Mesodermal cell (in vitro differentiated cells): ENCODE measurements around the gene MYCN.

Experiments used
- H3K27ac ChIP-seq: 2 replicates; pipeline ENCODE4 v1.7.0; 2013; ENCODE audit warnings: mild to moderate bottlenecking, low read depth, low read length, moderate library complexity; ENCODE audit not compliant: severe bottlenecking
- H3K36me3 ChIP-seq: 2 replicates; pipeline ENCODE4 v1.7.1; 2013; ENCODE audit warnings: mild to moderate bottlenecking, low read length, moderate library complexity; ENCODE audit not compliant: control insufficient read depth, insufficient read depth
- H3K4me1 ChIP-seq: one replicate; pipeline ENCODE4 v1.7.1; 2013; ENCODE audit warnings: mild to moderate bottlenecking, low read length; ENCODE audit not compliant: insufficient read depth, control insufficient read depth, poor library complexity, severe bottlenecking
- H3K4me3 ChIP-seq: 2 replicates; pipeline ENCODE4 v1.7.0; 2013; ENCODE audit warnings: low read length, control low read depth, mild to moderate bottlenecking; ENCODE audit not compliant: insufficient read depth, poor library complexity, severe bottlenecking; ENCODE audit errors: extremely low read depth
- H3K9me3 ChIP-seq: 2 replicates; pipeline ENCODE4 v1.7.1; 2013; ENCODE audit warnings: mild to moderate bottlenecking, low read length, moderate library complexity; ENCODE audit not compliant: control insufficient read depth
- WGBS, 2 experiments: methylation state at CpG; one replicate each; pipeline ENCODE4 v1.1.5; 2013; ENCODE audit warnings: missing lambda C conversion rate in 2 of 2; ENCODE audit not compliant: insufficient coverage in 2 of 2; 5-methylcytosine and 5-hydroxymethylcytosine counted together

The MYCN gene

DNA sequence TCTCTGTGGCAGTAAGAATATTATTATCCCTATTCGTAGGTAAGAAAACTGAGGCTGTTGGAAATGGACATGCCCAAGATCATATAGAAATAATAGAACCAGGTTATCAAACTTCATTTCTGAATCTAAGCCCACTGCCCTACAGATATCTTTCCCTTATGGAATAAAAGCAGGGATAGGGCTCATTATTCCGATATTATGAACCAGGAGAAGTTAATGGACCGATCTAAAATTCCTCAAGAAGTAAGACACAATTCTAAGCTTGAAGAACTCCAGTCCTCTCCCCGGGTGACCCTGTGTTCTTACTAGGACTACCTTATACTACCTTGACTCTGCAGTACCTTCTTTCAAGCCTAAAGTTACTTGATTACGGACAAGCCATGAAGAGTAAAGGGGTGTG, 8.4 kb upstream of the MYCN start:
- Histone ChIP-seq H3K27ac (no peak overlapping the region), H3K36me3 (no peaks in the 10 kb centered on the region), H3K9me3 (no peaks in the 10 kb centered on the region), H3K4me3 (no peak overlapping the region), H3K4me1 (no peaks in the 10 kb centered on the region)
- 100% methylated on average over 2 of the region's 5 CpGs; no CpG with 5 or more reads in 1 of the 2 experiments for WGBS, 2 experiments

DNA sequence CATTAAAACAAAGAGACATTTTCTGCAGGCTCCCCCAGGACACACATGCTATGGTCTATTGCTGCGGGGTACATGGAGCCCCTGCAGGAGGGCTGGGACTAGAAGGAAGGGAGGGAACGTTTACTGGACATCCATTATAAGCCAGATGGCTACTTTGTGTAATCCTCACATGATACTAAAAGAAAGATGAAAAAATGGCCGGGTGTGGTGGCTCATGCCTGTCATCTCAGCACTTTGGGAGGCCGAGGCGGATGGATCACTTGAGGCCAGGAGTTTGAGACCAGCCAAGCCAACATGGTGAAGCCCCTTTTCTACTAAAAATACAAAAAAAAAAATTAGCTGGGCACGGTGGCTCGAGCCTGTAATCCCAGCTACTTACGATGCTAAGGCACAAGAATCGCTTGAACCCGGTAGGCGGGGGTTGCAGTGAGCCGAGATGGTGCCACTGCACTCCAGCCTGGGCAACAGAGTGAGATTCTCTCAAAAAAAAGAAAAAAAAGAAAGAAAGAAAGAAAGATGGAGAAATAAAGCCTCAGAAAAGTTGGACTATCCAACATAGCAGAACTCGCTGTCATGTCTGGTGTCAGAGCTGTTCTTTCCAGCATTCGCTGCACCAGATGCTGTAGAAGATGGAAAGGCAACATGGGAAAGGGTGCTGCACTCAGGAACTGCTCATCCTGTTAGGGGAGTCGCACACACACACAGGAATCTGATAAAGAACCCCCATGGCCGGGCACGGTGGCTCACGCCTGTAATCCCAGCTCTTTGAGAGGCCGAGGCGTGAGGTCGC, 7.8 kb upstream of the MYCN start:
- H3K4me1 ChIP-seq, result no peaks in the 10 kb centered on the region
- H3K4me3 ChIP-seq, result no peak overlapping the region
- no peaks in the 10 kb centered on the region for H3K36me3 ChIP-seq
- no peaks in the 10 kb centered on the region for H3K9me3 ChIP-seq
- no peak overlapping the region for H3K27ac ChIP-seq
- 90 to 94% methylated on average over 19 to 20 of the region's 21 CpGs for WGBS, 2 experiments

DNA sequence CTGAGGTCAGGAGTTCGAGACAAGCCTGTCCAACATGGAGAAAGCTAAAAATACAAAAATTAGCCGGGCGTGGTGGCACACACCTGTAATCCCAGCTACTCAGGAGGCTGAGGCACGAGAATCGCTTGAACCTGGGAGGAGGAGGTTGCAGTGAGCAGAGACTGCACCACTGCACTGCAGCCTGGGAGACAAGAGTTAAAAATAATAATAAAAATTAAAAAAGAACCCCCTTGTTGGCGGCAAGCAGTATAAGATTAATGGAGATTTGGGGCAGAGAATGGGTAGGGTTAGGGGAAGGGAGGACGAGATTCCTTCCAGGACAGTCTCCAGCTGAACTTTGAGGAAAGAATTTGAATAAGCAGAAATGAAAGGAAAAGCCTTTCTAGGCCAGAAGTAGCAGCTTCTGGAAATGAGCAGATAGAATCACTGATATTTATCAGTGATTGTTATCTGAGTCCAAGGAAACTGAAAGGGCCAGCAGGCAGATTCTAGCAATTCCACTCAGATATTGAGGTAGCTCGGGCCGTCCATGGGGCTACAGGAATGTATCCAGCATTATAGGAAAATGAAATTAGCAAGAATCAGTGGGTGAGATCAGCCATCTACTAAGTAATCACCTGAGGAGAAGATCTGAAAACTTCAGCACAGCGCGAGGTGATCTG, 7.0 kb upstream of the MYCN start:
- Histone ChIP-seq H3K9me3 (no peaks in the 10 kb centered on the region), H3K4me3 (no peak overlapping the region), H3K36me3 (no peaks in the 10 kb centered on the region), H3K4me1 (no peaks in the 10 kb centered on the region), H3K27ac (no peak overlapping the region)
- WGBS, 2 experiments, result 86 to 92% methylated on average over 7 to 10 of the region's 11 CpGs

DNA sequence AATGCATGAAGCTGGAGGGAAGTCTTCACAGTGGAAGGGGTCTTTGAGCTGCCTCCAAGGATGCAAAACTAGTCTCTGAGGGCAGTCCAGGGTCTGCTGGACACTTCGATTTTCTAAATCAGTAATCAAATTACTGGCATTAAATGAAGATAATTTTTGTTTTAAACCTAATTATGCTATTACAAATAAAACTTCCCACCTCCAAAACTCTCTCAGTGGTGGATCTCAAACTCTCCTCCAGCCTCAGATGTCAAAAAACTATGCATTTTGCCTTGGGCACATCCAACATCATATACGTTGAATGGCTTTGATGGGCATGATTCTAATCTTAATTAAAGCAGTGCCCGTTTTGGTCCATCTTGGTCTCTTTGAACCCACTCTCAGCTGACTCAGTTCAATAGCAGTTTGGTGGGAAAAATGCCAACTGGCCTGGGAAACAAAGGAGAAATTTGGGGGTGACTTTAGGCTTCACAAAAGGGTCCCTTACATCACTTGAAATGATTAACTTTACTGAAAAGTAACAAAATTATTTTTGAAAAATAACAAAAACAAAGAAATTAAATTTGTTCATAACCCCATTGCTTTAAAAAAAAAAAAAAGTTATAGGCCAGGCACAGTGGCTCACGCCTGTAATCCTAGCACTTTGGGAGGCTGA, 5.9 kb upstream of the MYCN start:
- H3K36me3 ChIP-seq, result no peaks in the 10 kb centered on the region
- WGBS, 2 experiments, result 83 to 100% methylated on average over 1 to 2 of the region's 4 CpGs

DNA sequence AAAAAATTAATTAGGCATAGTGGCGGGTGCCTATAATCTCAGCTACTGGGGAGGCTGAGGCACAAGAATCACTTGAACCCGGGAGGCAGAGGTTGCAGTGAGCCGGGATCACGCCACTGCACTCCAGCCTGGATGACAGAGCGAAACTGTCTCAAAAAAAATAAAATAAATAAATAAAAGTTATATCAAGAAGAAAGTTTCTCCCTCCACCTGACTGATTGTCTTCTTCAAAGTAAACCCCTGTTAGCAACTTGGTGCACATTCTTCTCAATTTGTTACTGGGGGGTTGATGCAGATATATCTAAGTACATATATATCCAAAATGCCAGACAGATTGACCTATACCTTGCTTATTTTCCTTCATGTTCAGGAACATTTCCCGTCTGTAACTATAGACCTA, 5.2 kb upstream of the MYCN start:
- no peaks in the 10 kb centered on the region for H3K4me1 ChIP-seq
- H3K36me3 ChIP-seq, result no peaks in the 10 kb centered on the region
- WGBS, 2 experiments, result 90% methylated on average over 3 of the region's 6 CpGs; no CpG with 5 or more reads in 1 of the 2 experiments
- no peak overlapping the region for H3K27ac ChIP-seq
- no peaks in the 10 kb centered on the region for H3K9me3 ChIP-seq
- H3K4me3 ChIP-seq, result no peak overlapping the region

More for the DNA sequence above, 5.9 kb upstream of the MYCN start:
- Histone ChIP-seq H3K4me1 (no peaks in the 10 kb centered on the region), H3K4me3 (no peak overlapping the region), H3K9me3 (no peaks in the 10 kb centered on the region), H3K27ac (no peak overlapping the region)

DNA sequence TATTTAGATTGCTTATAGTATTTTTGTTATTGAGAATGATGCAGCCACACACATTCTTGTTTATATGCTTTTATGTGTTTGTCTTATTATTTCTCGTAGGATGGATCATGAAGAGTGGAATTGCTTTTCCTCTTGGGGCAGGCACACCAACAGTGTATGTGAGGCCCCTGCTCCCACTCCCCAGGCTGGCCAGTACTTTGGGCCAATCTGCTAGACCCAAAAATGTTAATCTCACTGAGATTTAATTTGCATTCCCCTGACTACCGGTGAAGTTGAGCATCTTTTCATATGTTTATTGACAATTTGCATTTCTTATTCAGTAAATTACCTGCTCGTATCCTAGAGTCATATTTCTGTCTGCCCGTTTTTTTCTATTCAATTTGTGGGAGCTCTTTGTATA, 4.7 kb upstream of the MYCN start:
- WGBS, 2 experiments, result 40 to 83% methylated on average over 1 to 2 of the region's 4 CpGs
- no peaks in the 10 kb centered on the region for H3K9me3 ChIP-seq
- H3K27ac ChIP-seq, result no peak overlapping the region
- no peaks in the 10 kb centered on the region for H3K36me3 ChIP-seq
- H3K4me3 ChIP-seq, result no peak overlapping the region
- H3K4me1 ChIP-seq, result no peaks in the 10 kb centered on the region

DNA sequence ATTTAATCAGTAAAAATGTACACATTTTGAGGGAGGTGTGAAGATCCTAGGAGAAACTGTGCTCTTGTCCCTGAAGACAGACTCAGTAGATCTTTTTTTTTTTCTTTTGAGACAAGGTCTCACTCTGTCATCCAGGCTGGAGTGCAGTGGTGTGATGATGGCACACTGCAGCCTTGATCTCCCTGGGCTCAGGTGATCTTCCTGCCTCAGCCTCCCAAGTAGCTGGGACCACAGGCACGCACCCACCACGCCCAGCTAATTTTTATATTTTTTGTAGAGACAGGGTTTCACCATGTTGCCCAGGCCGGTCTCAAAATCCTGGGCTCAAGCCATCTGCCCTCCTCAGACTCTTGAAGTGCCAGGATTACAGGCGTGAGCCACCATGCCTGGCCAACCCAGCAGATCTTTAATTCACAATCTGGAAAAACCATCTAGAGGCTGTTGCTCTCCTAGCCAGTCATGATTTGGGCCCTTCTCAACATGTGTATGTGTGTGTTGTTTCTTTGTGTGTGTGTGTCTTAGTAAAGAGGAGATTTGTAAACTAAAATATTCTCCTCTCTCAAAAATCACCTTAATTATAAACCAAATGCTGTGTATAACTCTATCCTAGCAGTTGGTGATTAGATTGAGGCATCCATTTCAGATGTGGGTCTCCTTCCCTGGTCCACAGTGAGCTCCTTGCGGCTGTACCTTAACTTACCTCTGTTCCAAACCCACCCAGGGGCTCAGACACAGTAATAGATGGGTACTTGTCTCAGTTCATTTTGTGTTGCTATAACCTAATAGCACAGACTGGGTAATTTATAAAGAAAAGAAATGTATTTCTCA, 3.9 kb upstream of the MYCN start:
- 86 to 100% methylated on average over 2 to 4 of the region's 5 CpGs for WGBS, 2 experiments
- H3K4me3 ChIP-seq, result no peak overlapping the region
- no peaks in the 10 kb centered on the region for H3K9me3 ChIP-seq
- H3K27ac ChIP-seq, result no peak overlapping the region
- H3K36me3 ChIP-seq, result no peaks in the 10 kb centered on the region
- H3K4me1 ChIP-seq, result no peaks in the 10 kb centered on the region

DNA sequence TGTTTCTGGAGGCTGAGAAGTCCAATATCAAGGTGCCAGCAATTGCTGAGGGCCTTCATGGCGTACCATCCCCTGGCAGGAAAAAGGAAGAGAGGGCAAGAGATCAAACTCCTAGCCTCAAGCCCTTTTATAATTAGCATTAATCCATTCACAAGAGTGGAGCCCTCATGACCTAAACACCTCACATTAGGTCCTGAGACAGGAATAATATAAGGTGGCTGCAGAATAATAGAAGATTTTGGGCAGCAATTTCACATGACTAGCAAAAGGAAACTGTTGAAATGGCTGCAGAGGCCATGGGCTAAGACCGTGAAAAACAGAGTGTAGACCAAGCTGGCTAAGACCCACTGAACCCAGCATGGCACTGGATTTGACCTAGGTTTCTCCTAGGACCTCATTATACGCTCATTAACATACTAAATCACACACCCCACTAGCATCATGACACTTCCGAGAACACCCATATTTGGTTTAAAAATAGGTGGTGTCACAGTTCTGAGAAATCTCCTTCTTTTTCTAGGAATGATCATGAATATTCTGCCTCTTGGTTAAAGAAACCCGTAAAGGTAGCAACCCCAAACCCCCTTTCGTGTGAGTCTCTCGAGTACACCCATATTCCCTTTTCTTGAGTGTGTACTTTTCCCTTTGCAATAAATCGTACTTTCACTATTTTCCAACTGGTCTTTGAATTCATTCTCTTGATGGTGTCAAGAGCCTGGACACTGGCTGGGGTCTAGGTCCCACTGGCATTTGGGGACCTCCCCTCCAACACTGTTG, 3.1 kb upstream of the MYCN start:
- H3K9me3 ChIP-seq, result no peaks in the 10 kb centered on the region
- WGBS, 2 experiments, result 94 to 97% methylated on average over 5 of the region's 8 CpGs

DNA sequence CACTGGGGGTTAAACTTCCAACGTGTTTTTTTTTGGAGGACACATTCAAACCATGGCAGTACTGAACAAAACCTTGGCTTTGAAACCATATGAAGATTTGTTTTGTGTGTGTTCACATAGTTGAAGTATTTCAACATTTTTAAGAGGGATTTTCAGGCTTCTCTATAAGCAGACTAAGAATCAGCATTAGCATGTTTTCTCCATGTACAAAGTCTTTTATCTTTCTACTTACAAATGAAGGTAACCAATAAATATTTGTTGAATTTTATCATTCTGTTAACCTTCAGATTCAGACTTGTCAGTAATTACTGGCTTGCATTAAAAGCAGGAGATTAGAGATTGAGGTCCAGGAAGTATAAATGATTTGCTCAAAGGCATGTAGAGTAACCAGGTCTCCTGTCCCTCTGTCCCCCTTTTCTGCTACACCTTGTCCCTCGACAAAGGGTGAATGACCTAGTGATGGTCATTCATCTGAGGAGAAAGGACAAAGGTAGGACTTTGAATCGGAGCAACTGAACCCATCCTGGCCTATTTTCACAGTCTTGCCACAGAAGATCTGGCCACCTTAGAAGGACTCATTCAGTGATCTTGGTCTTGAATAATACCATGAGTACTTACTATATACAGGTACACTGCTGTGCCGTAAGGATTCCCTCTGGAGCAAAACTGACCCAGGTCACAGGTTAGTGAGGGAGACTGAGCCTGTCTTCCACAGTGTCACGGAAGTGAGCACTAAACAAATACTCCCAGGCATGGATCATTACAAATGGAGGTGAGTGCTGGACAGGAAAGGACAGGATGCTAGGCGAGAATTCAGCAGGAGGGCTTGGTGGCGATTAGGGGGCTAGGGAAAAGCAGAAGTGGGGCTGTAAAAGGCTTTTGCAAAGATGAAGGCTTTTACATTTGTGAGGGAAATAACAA, 2.2 kb upstream of the MYCN start:
- 64 to 79% methylated on average over 4 to 6 of the region's 7 CpGs for WGBS, 2 experiments

More for the DNA sequence above, 3.1 kb upstream of the MYCN start:
- H3K4me1 ChIP-seq, result no peaks in the 10 kb centered on the region
- no peak overlapping the region for H3K4me3 ChIP-seq
- no peaks in the 10 kb centered on the region for H3K36me3 ChIP-seq
- no peak overlapping the region for H3K27ac ChIP-seq

More for the DNA sequence above, 2.2 kb upstream of the MYCN start:
- Histone ChIP-seq H3K27ac (no peak overlapping the region), H3K4me3 (no peak overlapping the region), H3K4me1 (peaks cover 4% of the 10 kb centered on the region), H3K36me3 (no peaks in the 10 kb centered on the region), H3K9me3 (no peaks in the 10 kb centered on the region)
